Measurements from ENCODE around the gene BRD7. TPM values are rescaled to one million over a fixed set of nuclear protein-coding genes. Genes with fewer than 3 reads are reported as not detected.

The BRD7 gene
- polyA plus RNA-seq, 3 donors, result 11.4 to 33.0 (median 21.2) TPM

DNA sequence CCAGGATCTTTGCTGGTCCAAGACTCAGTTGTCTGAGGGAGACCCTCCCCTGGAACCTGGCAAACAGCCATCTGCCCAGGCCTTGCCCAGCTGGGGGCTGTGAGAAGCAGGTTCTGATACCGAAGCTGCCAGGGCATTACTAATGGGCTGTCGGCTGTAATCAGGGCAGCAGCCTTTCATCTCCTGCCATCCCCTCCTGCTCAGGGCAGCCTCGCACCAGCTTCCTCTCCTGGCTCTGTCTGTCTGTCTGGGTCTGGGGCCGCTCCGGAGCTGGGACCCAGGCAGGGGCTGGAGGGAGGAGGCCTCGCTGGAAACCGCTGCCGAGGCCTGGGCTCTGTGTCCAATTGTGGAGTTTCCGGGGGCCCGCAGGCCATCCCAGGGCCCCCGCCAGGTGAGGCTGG is 21.6 kb upstream of the BRD7 start:
- Mint-ChIP-seq H3K27ac (no peak overlapping the region), H3K4me3 (no peak overlapping the region), H3K9me3 (no peaks in the 10 kb centered on the region), H3K36me3 (no peaks in the 10 kb centered on the region), H3K27me3 (ENCODE audit: low read depth in 3 of 3) (peaks cover 0 to 3% (median 1%) of the 10 kb centered on the region in 3 donors), H3K4me1 (no peaks in the 10 kb centered on the region)
- intact Hi-C loops (cut with micrococcal nuclease), result no loop called here
- Histone ChIP-seq H3K9ac (ENCODE audit: insufficient read depth, low read length, poor library complexity, severe bottlenecking) (no peak overlapping the region), H3K4me2 (replicated peaks; ENCODE audit: extremely low read depth, low read length, poor library complexity, severe bottlenecking) (no peak overlapping the region), H3K36me3 (replicated peaks in 1 of 2; ENCODE audit: control insufficient read depth in 1 of 2, insufficient read depth in 2 of 2, low read length in 2 of 2) (no peaks in the 10 kb centered on the region), H3K4me1 (ENCODE audit: control insufficient read depth in 1 of 2, insufficient read depth in 2 of 2, low read length in 2 of 2) (no peaks in the 10 kb centered on the region), H3K79me2 (ENCODE audit: insufficient read depth, low read length) (no peaks in the 10 kb centered on the region), H2AFZ (ENCODE audit: insufficient read depth, low read depth, low read length, poor library complexity, severe bottlenecking) (no peak overlapping the region), H3K4me3 (replicated peaks in 1 of 3; ENCODE audit: low read depth in 2 of 3, low read length in 3 of 3) (no peak overlapping the region), H4K20me1 (ENCODE audit: insufficient read depth, low read length) (no peaks in the 10 kb centered on the region), H3K9me3 (replicated peaks in 1 of 2; ENCODE audit: control insufficient read depth in 1 of 2, insufficient read depth in 1 of 2, low read length in 2 of 2) (no peaks in the 10 kb centered on the region), H3K27me3 (ENCODE audit: control insufficient read depth in 2 of 2, insufficient read depth in 2 of 2, low read length in 2 of 2) (no peaks in the 10 kb centered on the region), H3K27ac (ENCODE audit: low read depth in 1 of 2, low read length in 2 of 2) (no peak overlapping the region)
- WGBS (ENCODE audit: insufficient coverage), result 98% methylated on average over 8 of the region's 11 CpGs
- TF ChIP-seq, protein P1, sequence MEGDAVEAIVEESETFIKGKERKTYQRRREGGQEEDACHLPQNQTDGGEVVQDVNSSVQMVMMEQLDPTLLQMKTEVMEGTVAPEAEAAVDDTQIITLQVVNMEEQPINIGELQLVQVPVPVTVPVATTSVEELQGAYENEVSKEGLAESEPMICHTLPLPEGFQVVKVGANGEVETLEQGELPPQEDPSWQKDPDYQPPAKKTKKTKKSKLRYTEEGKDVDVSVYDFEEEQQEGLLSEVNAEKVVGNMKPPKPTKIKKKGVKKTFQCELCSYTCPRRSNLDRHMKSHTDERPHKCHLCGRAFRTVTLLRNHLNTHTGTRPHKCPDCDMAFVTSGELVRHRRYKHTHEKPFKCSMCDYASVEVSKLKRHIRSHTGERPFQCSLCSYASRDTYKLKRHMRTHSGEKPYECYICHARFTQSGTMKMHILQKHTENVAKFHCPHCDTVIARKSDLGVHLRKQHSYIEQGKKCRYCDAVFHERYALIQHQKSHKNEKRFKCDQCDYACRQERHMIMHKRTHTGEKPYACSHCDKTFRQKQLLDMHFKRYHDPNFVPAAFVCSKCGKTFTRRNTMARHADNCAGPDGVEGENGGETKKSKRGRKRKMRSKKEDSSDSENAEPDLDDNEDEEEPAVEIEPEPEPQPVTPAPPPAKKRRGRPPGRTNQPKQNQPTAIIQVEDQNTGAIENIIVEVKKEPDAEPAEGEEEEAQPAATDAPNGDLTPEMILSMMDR (IDR thresholded peaks at IDR 0.05), result no peak
- no peak for DNase-seq

DNA sequence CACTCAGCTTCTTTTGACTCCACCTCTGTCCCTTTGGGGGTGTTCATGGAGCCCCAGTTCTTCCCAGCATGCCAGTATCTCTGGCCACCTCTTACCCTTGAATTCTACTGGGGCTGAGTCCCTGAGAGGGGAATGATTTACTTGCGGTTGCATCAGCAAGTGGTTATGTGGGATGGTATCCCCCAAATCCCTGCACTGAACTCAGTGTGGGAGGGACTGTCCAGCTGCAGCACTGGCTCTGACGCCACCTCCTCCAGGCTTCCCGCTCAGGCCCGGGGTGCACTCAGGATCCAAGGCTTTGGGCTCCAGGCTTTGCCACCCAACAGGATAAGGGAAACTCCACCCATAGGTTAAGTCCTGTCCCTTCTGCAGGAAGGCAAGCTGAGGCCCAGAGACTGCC is 21.1 kb upstream of the BRD7 start:
- Mint-ChIP-seq H3K4me3 (no peak overlapping the region), H3K36me3 (no peaks in the 10 kb centered on the region), H3K9me3 (no peaks in the 10 kb centered on the region), H3K27me3 (ENCODE audit: low read depth in 3 of 3) (peaks cover 0 to 2% (median 1%) of the 10 kb centered on the region in 3 donors), H3K4me1 (no peaks in the 10 kb centered on the region), H3K27ac (no peak overlapping the region)
- Histone ChIP-seq H4K20me1 (ENCODE audit: insufficient read depth, low read length) (no peaks in the 10 kb centered on the region), H2AFZ (ENCODE audit: insufficient read depth, low read depth, low read length, poor library complexity, severe bottlenecking) (no peak overlapping the region), H3K36me3 (replicated peaks in 1 of 2; ENCODE audit: control insufficient read depth in 1 of 2, insufficient read depth in 2 of 2, low read length in 2 of 2) (no peaks in the 10 kb centered on the region), H3K27me3 (ENCODE audit: control insufficient read depth in 2 of 2, insufficient read depth in 2 of 2, low read length in 2 of 2) (no peaks in the 10 kb centered on the region), H3K79me2 (ENCODE audit: insufficient read depth, low read length) (no peaks in the 10 kb centered on the region), H3K27ac (ENCODE audit: low read depth in 1 of 2, low read length in 2 of 2) (no peak overlapping the region), H3K4me1 (ENCODE audit: control insufficient read depth in 1 of 2, insufficient read depth in 2 of 2, low read length in 2 of 2) (no peaks in the 10 kb centered on the region), H3K9ac (ENCODE audit: insufficient read depth, low read length, poor library complexity, severe bottlenecking) (no peak overlapping the region), H3K4me3 (replicated peaks in 1 of 3; ENCODE audit: low read depth in 2 of 3, low read length in 3 of 3) (no peak overlapping the region), H3K4me2 (replicated peaks; ENCODE audit: extremely low read depth, low read length, poor library complexity, severe bottlenecking) (no peak overlapping the region), H3K9me3 (replicated peaks in 1 of 2; ENCODE audit: control insufficient read depth in 1 of 2, insufficient read depth in 1 of 2, low read length in 2 of 2) (no peaks in the 10 kb centered on the region)
- 100% methylated on average over 4 of the region's 4 CpGs for WGBS (ENCODE audit: insufficient coverage)
- DNase-seq, result no peak
- intact Hi-C loops (cut with micrococcal nuclease), result no loop called here
- TF ChIP-seq, protein P1 (IDR thresholded peaks at IDR 0.05), result no peak
